Measurements from ENCODE around the gene CNDP2. TPM values are rescaled to one million over a fixed set of nuclear protein-coding genes. Genes with fewer than 3 reads are reported as not detected.

Gene CNDP2
- total and polyA plus RNA-seq, 2 experiments from 2014 or later = 79.2 to 114 TPM

GRCh38 chr18:74456349-74457042 is 39.7 kb upstream of the CNDP2 start:
- DNase-seq (ENCODE audit: low read depth in 1 of 2, low spot score in 1 of 2) = peak in 1 of 2 donors; percentile 41
- Histone ChIP-seq H3K4me3 (peak overlapping the region; percentile 39), H3K36me3 (no peaks in the 10 kb centered on the region), H3K27me3 (peaks cover 67% of the 10 kb centered on the region), H3K9me3 (ENCODE audit: low read depth) (no peaks in the 10 kb centered on the region), H3K27ac (no peak overlapping the region), H3K4me1 (ENCODE audit: low read depth) (no peaks in the 10 kb centered on the region)
- TF ChIP-seq, protein P1, sequence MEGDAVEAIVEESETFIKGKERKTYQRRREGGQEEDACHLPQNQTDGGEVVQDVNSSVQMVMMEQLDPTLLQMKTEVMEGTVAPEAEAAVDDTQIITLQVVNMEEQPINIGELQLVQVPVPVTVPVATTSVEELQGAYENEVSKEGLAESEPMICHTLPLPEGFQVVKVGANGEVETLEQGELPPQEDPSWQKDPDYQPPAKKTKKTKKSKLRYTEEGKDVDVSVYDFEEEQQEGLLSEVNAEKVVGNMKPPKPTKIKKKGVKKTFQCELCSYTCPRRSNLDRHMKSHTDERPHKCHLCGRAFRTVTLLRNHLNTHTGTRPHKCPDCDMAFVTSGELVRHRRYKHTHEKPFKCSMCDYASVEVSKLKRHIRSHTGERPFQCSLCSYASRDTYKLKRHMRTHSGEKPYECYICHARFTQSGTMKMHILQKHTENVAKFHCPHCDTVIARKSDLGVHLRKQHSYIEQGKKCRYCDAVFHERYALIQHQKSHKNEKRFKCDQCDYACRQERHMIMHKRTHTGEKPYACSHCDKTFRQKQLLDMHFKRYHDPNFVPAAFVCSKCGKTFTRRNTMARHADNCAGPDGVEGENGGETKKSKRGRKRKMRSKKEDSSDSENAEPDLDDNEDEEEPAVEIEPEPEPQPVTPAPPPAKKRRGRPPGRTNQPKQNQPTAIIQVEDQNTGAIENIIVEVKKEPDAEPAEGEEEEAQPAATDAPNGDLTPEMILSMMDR (IDR thresholded peaks at IDR 0.05; ENCODE audit: low read depth, low read length) = no peak

DNA sequence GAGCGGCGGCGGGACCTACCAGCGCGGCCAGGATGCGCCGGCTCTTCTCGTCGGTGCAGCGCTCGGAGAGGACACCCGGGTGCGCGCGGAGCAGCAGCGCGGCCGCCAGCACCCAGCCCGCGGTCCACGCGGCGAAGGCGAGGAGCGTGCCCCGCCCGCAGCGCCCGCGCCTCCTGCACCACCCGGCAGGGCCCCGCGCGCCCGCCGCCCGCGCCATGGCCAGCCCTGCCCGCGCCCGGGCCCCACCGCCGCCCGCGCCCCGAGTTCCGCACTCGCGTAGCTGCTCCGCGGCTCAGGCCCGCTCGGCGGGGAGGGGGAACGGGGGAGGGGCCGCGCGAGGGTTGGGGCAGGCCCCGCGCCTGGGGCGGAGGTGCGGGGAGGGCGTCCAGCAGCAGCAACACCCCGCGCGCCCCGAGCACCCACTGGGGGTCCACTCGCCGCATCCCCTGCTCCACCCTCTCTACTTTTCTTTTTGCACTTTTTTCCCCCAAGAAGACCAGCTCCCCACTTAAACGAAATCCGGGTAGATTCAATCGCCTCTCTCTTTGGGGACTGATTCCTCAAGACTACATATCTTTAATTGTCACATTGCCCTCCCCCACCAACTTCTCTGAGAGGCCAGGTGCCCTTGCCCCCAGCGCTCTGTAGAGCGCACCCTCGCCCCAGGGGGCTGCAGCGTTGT is 39.0 kb upstream of the CNDP2 start, which contains the start of gene DIPK1C:
Gene DIPK1C (minus strand): TSS at position 266 of the 682 bp plus-strand sequence. CDS start 49 bp downstream, at position 217.
- Histone ChIP-seq H3K36me3 (no peaks in the 10 kb centered on the region), H3K27ac (no peak within 1 kb of the TSS), H3K4me1 (ENCODE audit: low read depth) (no peaks in the 10 kb centered on the region), H3K27me3 (peaks cover 67% of the 10 kb centered on the region), H3K9me3 (ENCODE audit: low read depth) (no peaks in the 10 kb centered on the region), H3K4me3 (peak within 1 kb of the TSS; percentile 39)
- DNase-seq (ENCODE audit: low read depth in 1 of 2, low spot score in 1 of 2) = peak in 1 of 2 donors; percentile 13
- TF ChIP-seq, protein P1 (IDR thresholded peaks at IDR 0.05; ENCODE audit: low read depth, low read length) = no peak

DNA sequence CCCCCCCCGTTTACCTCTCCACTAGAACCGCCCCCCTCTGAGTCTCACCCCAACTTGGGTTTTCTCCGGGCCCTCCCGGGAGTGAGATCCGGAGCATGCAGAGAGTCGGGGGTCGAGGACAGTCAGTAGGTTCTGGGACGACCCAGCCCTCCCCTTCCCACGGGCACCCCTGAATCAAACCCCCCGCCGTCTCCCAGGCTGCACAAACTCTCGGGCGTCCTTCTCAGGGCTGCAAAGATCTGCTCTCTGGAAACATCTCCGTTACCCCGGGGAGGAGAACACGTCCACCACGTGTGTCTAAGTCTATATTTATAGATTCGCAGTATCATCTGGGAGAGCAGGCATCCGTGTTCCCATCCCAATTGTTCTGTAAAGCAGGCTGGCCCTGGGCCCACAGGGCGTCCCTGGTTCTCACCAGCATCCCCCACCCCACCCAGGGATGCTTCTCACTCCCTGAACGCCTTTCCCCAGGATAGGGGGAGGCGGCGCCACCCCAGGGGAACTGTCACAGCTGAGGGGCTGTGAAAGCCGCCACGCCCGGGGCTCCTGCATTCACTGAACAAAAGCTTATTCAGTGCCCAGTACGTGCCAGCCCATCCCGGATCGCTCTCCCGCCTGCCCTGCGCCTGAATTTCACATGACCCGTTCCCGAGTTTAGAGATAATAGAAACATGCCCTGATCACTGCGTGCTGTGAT is 38.3 kb upstream of the CNDP2 start:
- Histone ChIP-seq H3K36me3 (no peaks in the 10 kb centered on the region), H3K4me3 (no peak overlapping the region), H3K9me3 (ENCODE audit: low read depth) (no peaks in the 10 kb centered on the region), H3K27ac (no peak overlapping the region), H3K4me1 (ENCODE audit: low read depth) (no peaks in the 10 kb centered on the region), H3K27me3 (peaks cover 67% of the 10 kb centered on the region)
- TF ChIP-seq, protein P1 (IDR thresholded peaks at IDR 0.05; ENCODE audit: low read depth, low read length) = no peak
- no peak for DNase-seq (ENCODE audit: low read depth in 1 of 2, low spot score in 1 of 2)

- Histone ChIP-seq H3K36me3 (no peaks in the 10 kb centered on the region), H3K27me3 (peaks cover 57% of the 10 kb centered on the region), H3K27ac (no peak overlapping the region), H3K9me3 (ENCODE audit: low read depth) (no peaks in the 10 kb centered on the region), H3K4me3 (no peak overlapping the region), H3K4me1 (ENCODE audit: low read depth) (no peaks in the 10 kb centered on the region)
- no peak for DNase-seq (ENCODE audit: low read depth in 1 of 2, low spot score in 1 of 2)
- TF ChIP-seq, protein P1 (IDR thresholded peaks at IDR 0.05; ENCODE audit: low read depth, low read length) = peak; percentile 32
These were observed 36.3 kb upstream of the CNDP2 start for GRCh38 chr18:74459889-74460288.

GRCh38 chr18:74460825-74461224 is 35.3 kb upstream of the CNDP2 start:
- no peaks in the 10 kb centered on the region for H3K4me1 ChIP-seq (ENCODE audit: low read depth)

More at GRCh38 chr18:74460825-74461224, 35.3 kb upstream of the CNDP2 start:
- DNase-seq (ENCODE audit: low read depth in 1 of 2, low spot score in 1 of 2) = no peak
- Histone ChIP-seq H3K4me3 (no peak overlapping the region), H3K27me3 (peaks cover 47% of the 10 kb centered on the region), H3K9me3 (ENCODE audit: low read depth) (no peaks in the 10 kb centered on the region), H3K36me3 (no peaks in the 10 kb centered on the region), H3K27ac (no peak overlapping the region)
- TF ChIP-seq, protein P1 (IDR thresholded peaks at IDR 0.05; ENCODE audit: low read depth, low read length) = no peak

Data from cardiac muscle cell (in vitro differentiated cells and primary cell).